Measurements from ENCODE around the gene TXN. TPM values are rescaled to one million over a fixed set of nuclear protein-coding genes. Genes with fewer than 3 reads are reported as not detected.

TXN gene
- total RNA-seq, 1 experiment from 2014 or later = 446 TPM

GRCh38 chr9:110241260-110241857 lies 14.9 kb downstream of the TXN start:
- intact Hi-C loops (cut with micrococcal nuclease; ENCODE audit: unreplicated experiment) = no loop called here
- no peaks in the 10 kb centered on the region for H3K27me3 ChIP-seq (replicated peaks; ENCODE audit: control insufficient read depth, insufficient read depth, low read length)
- Mint-ChIP-seq H3K27ac (ENCODE audit: unreplicated experiment) (no peak overlapping the region), H3K36me3 (ENCODE audit: insufficient read depth, unreplicated experiment) (peaks cover 13% of the 10 kb centered on the region), H3K4me3 (ENCODE audit: unreplicated experiment) (no peak overlapping the region), H3K9me3 (ENCODE audit: unreplicated experiment) (no peaks in the 10 kb centered on the region), H3K4me1 (ENCODE audit: low read depth, unreplicated experiment) (no peaks in the 10 kb centered on the region), H3K27me3 (ENCODE audit: insufficient read depth, unreplicated experiment) (no peaks in the 10 kb centered on the region)
- ChIA-PET POLR2A (no interaction called here), CTCF (no interaction called here)
- H3K4me1 ChIP-seq = peaks cover 15% of the 10 kb centered on the region
- TF ChIP-seq, protein P1, sequence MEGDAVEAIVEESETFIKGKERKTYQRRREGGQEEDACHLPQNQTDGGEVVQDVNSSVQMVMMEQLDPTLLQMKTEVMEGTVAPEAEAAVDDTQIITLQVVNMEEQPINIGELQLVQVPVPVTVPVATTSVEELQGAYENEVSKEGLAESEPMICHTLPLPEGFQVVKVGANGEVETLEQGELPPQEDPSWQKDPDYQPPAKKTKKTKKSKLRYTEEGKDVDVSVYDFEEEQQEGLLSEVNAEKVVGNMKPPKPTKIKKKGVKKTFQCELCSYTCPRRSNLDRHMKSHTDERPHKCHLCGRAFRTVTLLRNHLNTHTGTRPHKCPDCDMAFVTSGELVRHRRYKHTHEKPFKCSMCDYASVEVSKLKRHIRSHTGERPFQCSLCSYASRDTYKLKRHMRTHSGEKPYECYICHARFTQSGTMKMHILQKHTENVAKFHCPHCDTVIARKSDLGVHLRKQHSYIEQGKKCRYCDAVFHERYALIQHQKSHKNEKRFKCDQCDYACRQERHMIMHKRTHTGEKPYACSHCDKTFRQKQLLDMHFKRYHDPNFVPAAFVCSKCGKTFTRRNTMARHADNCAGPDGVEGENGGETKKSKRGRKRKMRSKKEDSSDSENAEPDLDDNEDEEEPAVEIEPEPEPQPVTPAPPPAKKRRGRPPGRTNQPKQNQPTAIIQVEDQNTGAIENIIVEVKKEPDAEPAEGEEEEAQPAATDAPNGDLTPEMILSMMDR (IDR thresholded peaks at IDR 0.05; ENCODE audit: insufficient read depth in 1 of 2, low read depth in 1 of 2, low read length in 1 of 2, severe bottlenecking in 1 of 2, unreplicated experiment in 1 of 2) = no peak
- no peak overlapping the region for H3K4me3 ChIP-seq (ENCODE audit: low read depth, low read length)
- peaks cover 2% of the 10 kb centered on the region; the same call in 1 of the 2 replicates for H3K9me3 ChIP-seq
- DNase-seq = no peak
- no peaks in the 10 kb centered on the region for H3K36me3 ChIP-seq (ENCODE audit: control insufficient read depth, insufficient read depth, low read length)
- BruUV-seq (replicated peaks) = no TSS peak

DNA sequence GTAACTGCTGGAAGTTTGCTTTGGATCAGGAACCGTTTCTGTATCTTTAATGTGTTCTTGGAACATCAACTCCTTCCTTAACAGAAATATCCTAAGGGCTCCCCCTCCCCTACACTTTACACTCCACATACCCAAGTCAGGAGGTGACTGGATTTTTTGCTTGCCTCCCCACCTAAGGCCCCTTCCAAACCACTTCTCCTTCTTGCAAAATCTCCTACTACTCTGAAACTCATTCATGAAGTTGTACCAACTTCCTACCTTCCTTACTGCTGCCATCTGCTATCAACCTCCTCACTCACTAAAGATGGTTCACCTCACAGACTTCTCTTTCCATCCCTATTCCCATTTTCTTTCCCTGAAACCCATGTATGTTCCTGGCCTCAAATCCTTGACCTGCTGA lies 16.1 kb downstream of the TXN start:
- no peak overlapping the region for H3K4me3 Mint-ChIP-seq (ENCODE audit: unreplicated experiment)
- ChIA-PET POLR2A (no interaction called here), CTCF (no interaction called here)
- no peaks in the 10 kb centered on the region for H3K9me3 Mint-ChIP-seq (ENCODE audit: unreplicated experiment)
- Histone ChIP-seq H3K4me3 (ENCODE audit: low read depth, low read length) (no peak overlapping the region), H3K9me3 (peaks cover 11% of the 10 kb centered on the region), H3K36me3 (ENCODE audit: control insufficient read depth, insufficient read depth, low read length) (no peaks in the 10 kb centered on the region), H3K27me3 (replicated peaks; ENCODE audit: control insufficient read depth, insufficient read depth, low read length) (no peaks in the 10 kb centered on the region), H3K4me1 (peaks cover 15% of the 10 kb centered on the region)
- H3K4me1 Mint-ChIP-seq (ENCODE audit: low read depth, unreplicated experiment) = no peaks in the 10 kb centered on the region
- intact Hi-C loops (cut with micrococcal nuclease; ENCODE audit: unreplicated experiment) = no loop called here
- TF ChIP-seq, protein P1 (IDR thresholded peaks at IDR 0.05; ENCODE audit: insufficient read depth in 1 of 2, low read depth in 1 of 2, low read length in 1 of 2, severe bottlenecking in 1 of 2, unreplicated experiment in 1 of 2) = no peak
- no peak for DNase-seq
- peaks cover 1% of the 10 kb centered on the region for H3K36me3 Mint-ChIP-seq (ENCODE audit: insufficient read depth, unreplicated experiment)
- H3K27me3 Mint-ChIP-seq (ENCODE audit: insufficient read depth, unreplicated experiment) = no peaks in the 10 kb centered on the region
- BruUV-seq (replicated peaks) = no TSS peak
- no peak overlapping the region for H3K27ac Mint-ChIP-seq (ENCODE audit: unreplicated experiment)

- Histone ChIP-seq H3K36me3 (ENCODE audit: control insufficient read depth, insufficient read depth, low read length) (no peaks in the 10 kb centered on the region), H3K9me3 (no peaks in the 10 kb centered on the region), H3K27me3 (replicated peaks; ENCODE audit: control insufficient read depth, insufficient read depth, low read length) (no peaks in the 10 kb centered on the region), H3K4me1 (no peaks in the 10 kb centered on the region), H3K4me3 (ENCODE audit: low read depth, low read length) (no peak overlapping the region)
- intact Hi-C loops (cut with micrococcal nuclease; ENCODE audit: unreplicated experiment) = no loop called here
- DNase-seq = no peak
- no peaks in the 10 kb centered on the region for H3K27me3 Mint-ChIP-seq (ENCODE audit: insufficient read depth, unreplicated experiment)
- no peaks in the 10 kb centered on the region for H3K4me1 Mint-ChIP-seq (ENCODE audit: low read depth, unreplicated experiment)
- POLR2A ChIA-PET = no interaction called here
- CTCF ChIA-PET = no interaction called here
- H3K4me3 Mint-ChIP-seq (ENCODE audit: unreplicated experiment) = no peak overlapping the region
- no TSS peak for BruUV-seq (replicated peaks)
- TF ChIP-seq, protein P1 (IDR thresholded peaks at IDR 0.05; ENCODE audit: insufficient read depth in 1 of 2, low read depth in 1 of 2, low read length in 1 of 2, severe bottlenecking in 1 of 2, unreplicated experiment in 1 of 2) = no peak
- no peak overlapping the region for H3K27ac Mint-ChIP-seq (ENCODE audit: unreplicated experiment)
- no peaks in the 10 kb centered on the region for H3K36me3 Mint-ChIP-seq (ENCODE audit: insufficient read depth, unreplicated experiment)
- H3K9me3 Mint-ChIP-seq (ENCODE audit: unreplicated experiment) = peaks cover 10% of the 10 kb centered on the region
These were observed 28.0 kb downstream of the TXN start for GRCh38 chr9:110228321-110228720.

Measured in Caco-2 (cell line).